Trophoblast cell (in vitro differentiated cells and primary cell): ENCODE results near the gene PSRC1.

ENCODE experiments used
- DNase-seq, 2 donors: peaks; one replicate each; pipeline ENCODE4 v3.0.0-alpha.2; 2016
- H2AFZ ChIP-seq: 2 replicates; pipeline ENCODE4 v1.6.1; 2013; ENCODE audit warnings: low read length, moderate library complexity, mild to moderate bottlenecking; ENCODE audit not compliant: insufficient read depth, poor library complexity
- H2AK5ac ChIP-seq: 2 replicates; pipeline ENCODE4 v1.6.1; 2013; ENCODE audit warnings: mild to moderate bottlenecking, low read length
- H2BK120ac ChIP-seq: 2 replicates; pipeline ENCODE4 v1.6.1; 2013; ENCODE audit warnings: low read length, mild to moderate bottlenecking, moderate library complexity; ENCODE audit not compliant: insufficient read depth, poor library complexity
- H2BK12ac ChIP-seq: 2 replicates; pipeline ENCODE4 v1.6.1; 2013; ENCODE audit warnings: mild to moderate bottlenecking, low read length, moderate library complexity
- H2BK5ac ChIP-seq: 2 replicates; pipeline ENCODE4 v1.6.1; 2013; ENCODE audit warnings: low read length, low read depth, moderate library complexity, mild to moderate bottlenecking; ENCODE audit not compliant: poor library complexity
- H3K14ac ChIP-seq: 2 replicates; pipeline ENCODE4 v1.6.1; 2013; ENCODE audit warnings: mild to moderate bottlenecking, low read length
- H3K18ac ChIP-seq: 2 replicates; pipeline ENCODE4 v1.6.1; 2013; ENCODE audit warnings: mild to moderate bottlenecking, low read length
- H3K23ac ChIP-seq: 2 replicates; pipeline ENCODE4 v1.6.1; 2013; ENCODE audit warnings: low read length
- H3K27ac ChIP-seq: 2 replicates; pipeline ENCODE4 v1.5.1; 2013; ENCODE audit warnings: low read depth, mild to moderate bottlenecking, inconsistent platforms, low read length, moderate library complexity
- H3K27me3 ChIP-seq: 2 replicates; pipeline ENCODE4 v1.6.1; 2013; ENCODE audit warnings: inconsistent platforms, mild to moderate bottlenecking, low read length, moderate library complexity; ENCODE audit not compliant: insufficient read depth
- H3K36me3 ChIP-seq, 2 experiments: 1 replicate in 1 of 2; 2 replicates in 1 of 2; pipeline ENCODE4 v1.6.1; 2013; ENCODE audit warnings: low read length in 2 of 2, mild to moderate bottlenecking in 2 of 2, moderate library complexity in 1 of 2; ENCODE audit not compliant: insufficient read depth in 2 of 2, control insufficient read depth in 1 of 2
- H3K4ac ChIP-seq: 2 replicates; pipeline ENCODE4 v1.6.1; 2013; ENCODE audit warnings: low read depth, mild to moderate bottlenecking, low read length, moderate library complexity
- H3K4me1 ChIP-seq, 2 experiments: 1 replicate in 1 of 2; 2 replicates in 1 of 2; pipeline ENCODE4 v1.6.1; 2013; ENCODE audit warnings: low read length in 2 of 2, mild to moderate bottlenecking in 2 of 2, moderate library complexity in 1 of 2; ENCODE audit not compliant: insufficient read depth in 2 of 2, control insufficient read depth in 1 of 2
- H3K4me2 ChIP-seq: 2 replicates; pipeline ENCODE4 v1.6.1; 2013; ENCODE audit warnings: inconsistent platforms, mild to moderate bottlenecking, low read length, moderate library complexity
- H3K4me3 ChIP-seq: 2 replicates; pipeline ENCODE4 v1.5.1; 2013; ENCODE audit warnings: mild to moderate bottlenecking, low read depth, low read length, inconsistent platforms
- H3K79me1 ChIP-seq: one replicate; pipeline ENCODE4 v1.6.1; 2013; ENCODE audit warnings: low read length
- H3K79me2 ChIP-seq: 2 replicates; pipeline ENCODE4 v1.6.1; 2013; ENCODE audit warnings: low read length, mild to moderate bottlenecking; ENCODE audit not compliant: control insufficient read depth, insufficient read depth, poor library complexity
- H3K9ac ChIP-seq: 2 replicates; pipeline ENCODE4 v1.6.1; 2013; ENCODE audit warnings: mild to moderate bottlenecking, low read length
- H3K9me3 ChIP-seq: 2 replicates; pipeline ENCODE4 v1.6.1; 2013; ENCODE audit warnings: low read depth, mild to moderate bottlenecking, control low read depth, inconsistent platforms, low read length; ENCODE audit not compliant: insufficient read depth
- H4K12ac ChIP-seq: 2 replicates; pipeline ENCODE4 v1.6.1; 2013; ENCODE audit warnings: low read depth, mild to moderate bottlenecking, low read length, moderate library complexity
- H4K8ac ChIP-seq: 2 replicates; pipeline ENCODE4 v1.6.1; 2013; ENCODE audit warnings: low read depth, mild to moderate bottlenecking, low read length, moderate library complexity
- H4K91ac ChIP-seq: one replicate; pipeline ENCODE4 v1.6.1; 2013; ENCODE audit warnings: low read depth, mild to moderate bottlenecking, low read length, moderate library complexity
- WGBS: extraction: QIAGEN DNeasy Blood & Tissue Kit; methylation state at CpG from one replicate; pipeline ENCODE4 v1.1.7; 2013; ENCODE audit warnings: missing lambda C conversion rate; ENCODE audit not compliant: insufficient read length, insufficient coverage; ENCODE audit errors: extremely low coverage; 5-methylcytosine and 5-hydroxymethylcytosine counted together

The PSRC1 gene

GRCh38 chr1:109264379-109264755 lies 18.6 kb downstream of the PSRC1 start:
- Histone ChIP-seq H3K27ac (no peak overlapping the region), H3K9ac (no peak overlapping the region), H2BK120ac (no peak overlapping the region), H3K4me1 (peaks cover 11 to 16% of the 10 kb centered on the region in 2 experiments), H3K9me3 (peaks cover 14% of the 10 kb centered on the region), H3K4me2 (no peak overlapping the region), H3K79me2 (no peaks in the 10 kb centered on the region), H3K4me3 (no peak overlapping the region), H2AK5ac (no peak overlapping the region), H3K23ac (no peak overlapping the region), H3K27me3 (no peaks in the 10 kb centered on the region), H4K91ac (no peak overlapping the region), H2BK5ac (no peak overlapping the region), H4K8ac (no peak overlapping the region), H2AFZ (no peak overlapping the region), H3K14ac (no peak overlapping the region), H3K4ac (no peak overlapping the region), H2BK12ac (no peak overlapping the region), H3K36me3 (peaks cover 66 to 68% of the 10 kb centered on the region in 2 experiments), H3K79me1 (peaks cover 7% of the 10 kb centered on the region), H4K12ac (no peak overlapping the region), H3K18ac (no peak overlapping the region)
- no CpG with 5 or more reads among the region's 9 CpGs for WGBS
- peak; percentile 99 for DNase-seq

GRCh38 chr1:109263597-109264378 lies 19.2 kb downstream of the PSRC1 start:
- H3K79me1 ChIP-seq: peaks cover 7% of the 10 kb centered on the region
- no peaks in the 10 kb centered on the region for H3K79me2 ChIP-seq
- peaks cover 11% of the 10 kb centered on the region for H3K9me3 ChIP-seq
- peak overlapping the region; percentile 16 for H2BK12ac ChIP-seq
- H2BK5ac ChIP-seq: no peak overlapping the region
- DNase-seq: peak; percentile 99
- no peak overlapping the region for H3K23ac ChIP-seq
- H3K4me1 ChIP-seq: peaks cover 11 to 16% of the 10 kb centered on the region in 2 experiments
- no peak overlapping the region for H3K4me3 ChIP-seq
- no peak overlapping the region for H3K9ac ChIP-seq
- no peak overlapping the region for H3K4ac ChIP-seq
- H3K18ac ChIP-seq: no peak overlapping the region
- H4K12ac ChIP-seq: no peak overlapping the region
- WGBS: no CpG with 5 or more reads among the region's 29 CpGs
- peaks cover 65 to 68% of the 10 kb centered on the region in 2 experiments for H3K36me3 ChIP-seq
- no peak overlapping the region for H3K14ac ChIP-seq
- no peak overlapping the region for H2BK120ac ChIP-seq
- H2AK5ac ChIP-seq: peak overlapping the region; percentile 28
- H2AFZ ChIP-seq: no peak overlapping the region
- peak overlapping the region; percentile 28 for H4K91ac ChIP-seq
- H3K4me2 ChIP-seq: no peak overlapping the region
- H3K27me3 ChIP-seq: no peaks in the 10 kb centered on the region
- no peak overlapping the region for H3K27ac ChIP-seq
- H4K8ac ChIP-seq: no peak overlapping the region

GRCh38 chr1:109263234-109263596 lies 19.7 kb downstream of the PSRC1 start:
- Histone ChIP-seq H2AK5ac (no peak overlapping the region), H3K9me3 (peaks cover 5% of the 10 kb centered on the region), H3K4me1 (peaks cover 11 to 16% of the 10 kb centered on the region in 2 experiments), H3K9ac (no peak overlapping the region), H2AFZ (no peak overlapping the region), H3K14ac (no peak overlapping the region), H2BK5ac (no peak overlapping the region), H3K36me3 (peaks cover 65 to 68% of the 10 kb centered on the region in 2 experiments), H3K23ac (no peak overlapping the region), H3K4me2 (no peak overlapping the region), H4K91ac (no peak overlapping the region), H3K27me3 (no peaks in the 10 kb centered on the region), H3K79me2 (no peaks in the 10 kb centered on the region), H3K79me1 (peaks cover 7% of the 10 kb centered on the region), H3K27ac (no peak overlapping the region), H4K12ac (no peak overlapping the region), H3K4ac (no peak overlapping the region), H3K18ac (no peak overlapping the region), H4K8ac (no peak overlapping the region), H3K4me3 (no peak overlapping the region), H2BK12ac (peak overlapping the region; percentile 40), H2BK120ac (no peak overlapping the region)
- no CpG with 5 or more reads among the region's 12 CpGs for WGBS
- DNase-seq: no peak

- Histone ChIP-seq H3K27me3 (no peaks in the 10 kb centered on the region), H3K9ac (no peak overlapping the region), H3K4ac (no peak overlapping the region), H4K12ac (no peak overlapping the region), H3K23ac (no peak overlapping the region), H2AFZ (no peak overlapping the region), H3K79me1 (peaks cover 2% of the 10 kb centered on the region), H3K4me2 (no peak overlapping the region), H3K27ac (no peak overlapping the region), H3K14ac (no peak overlapping the region), H4K91ac (no peak overlapping the region), H2BK120ac (no peak overlapping the region), H2BK5ac (no peak overlapping the region), H3K36me3 (peaks cover 59 to 63% of the 10 kb centered on the region in 2 experiments), H3K18ac (no peak overlapping the region), H3K79me2 (no peaks in the 10 kb centered on the region), H3K9me3 (no peaks in the 10 kb centered on the region), H3K4me3 (no peak overlapping the region), H3K4me1 (peaks cover 10 to 17% of the 10 kb centered on the region in 2 experiments), H2AK5ac (no peak overlapping the region), H2BK12ac (peak overlapping the region; percentile 7), H4K8ac (no peak overlapping the region)
- no peak for DNase-seq
- no CpG with 5 or more reads among the region's 22 CpGs for WGBS
Measured at GRCh38 chr1:109262231-109263055, 20.5 kb downstream of the PSRC1 start.
